ENCODE data around the gene TPBGL.

TPBGL gene

GRCh38 chr11:75212411-75212810 is 28.2 kb upstream of the TPBGL start:
- FAIRE-seq: no peak

- FAIRE-seq: no peak
Observed at GRCh38 chr11:75214411-75214821, 26.2 kb upstream of the TPBGL start.

- FAIRE-seq: no peak
Observed at GRCh38 chr11:75214843-75215242, 25.7 kb upstream of the TPBGL start.

- FAIRE-seq: no peak
Observed at GRCh38 chr11:75219869-75220268, 20.7 kb upstream of the TPBGL start.

- no peak for FAIRE-seq
Observed at GRCh38 chr11:75223954-75224643, 16.5 kb upstream of the TPBGL start.

GRCh38 chr11:75225794-75226193 is 14.8 kb upstream of the TPBGL start:
- no peak for FAIRE-seq

GRCh38 chr11:75229466-75229865 is 11.1 kb upstream of the TPBGL start:
- FAIRE-seq: no peak

GRCh38 chr11:75230621-75231020 is 10.0 kb upstream of the TPBGL start:
- FAIRE-seq: no peak

GRCh38 chr11:75233754-75234172 is 6.8 kb upstream of the TPBGL start:
- FAIRE-seq: no peak

- FAIRE-seq: no peak
Observed at GRCh38 chr11:75236062-75236461, 4.5 kb upstream of the TPBGL start.

GRCh38 chr11:75237050-75237449 is 3.5 kb upstream of the TPBGL start:
- FAIRE-seq: no peak

GRCh38 chr11:75238595-75239440 is 1.8 kb upstream of the TPBGL start:
- no peak for FAIRE-seq

- FAIRE-seq: no peak
Observed at GRCh38 chr11:75239531-75240290, 863 bp upstream of the TPBGL start.

GRCh38 chr11:75241036-75241905 is 697 bp downstream of the TPBGL start:
- no peak for FAIRE-seq

- FAIRE-seq: no peak
Observed at GRCh38 chr11:75241906-75242644, 1.5 kb downstream of the TPBGL start.

GRCh38 chr11:75242722-75243600 is 2.4 kb downstream of the TPBGL start:
- no peak for FAIRE-seq

- FAIRE-seq: no peak
Observed at GRCh38 chr11:75244052-75244814, 3.7 kb downstream of the TPBGL start.

GRCh38 chr11:75245356-75246005 is 4.9 kb downstream of the TPBGL start:
- no peak for FAIRE-seq

- FAIRE-seq: no peak
Observed at GRCh38 chr11:75246006-75246670, 5.6 kb downstream of the TPBGL start.

Measured in colon (tissue), 2 donors.